WERI-Rb-1 (cell line): ENCODE data around the gene TYW5.

Experiments
- DNase-seq: peaks from one replicate; pipeline ENCODE4 v3.0.0-alpha.2; 2020
- H3K27ac ChIP-seq: fragments of 250-450 bp; sonication (Bioruptor Pico); 2 replicates; pipeline ENCODE4 v1.5.1; 2020; ENCODE audit warnings: mild to moderate bottlenecking, moderate library complexity
- H3K27me3 ChIP-seq: fragments of 250-450 bp; sonication (Bioruptor Pico); 2 replicates; pipeline ENCODE4 v1.5.1; 2021; ENCODE audit warnings: mild to moderate bottlenecking, low read depth, moderate library complexity; ENCODE audit not compliant: insufficient read depth, severe bottlenecking
- H3K36me3 ChIP-seq: fragments of 250-450 bp; sonication (Bioruptor Pico); 2 replicates; pipeline ENCODE4 v1.5.1; 2020; ENCODE audit warnings: mild to moderate bottlenecking, moderate library complexity
- H3K4me3 ChIP-seq: 2 replicates; pipeline ENCODE4 v1.5.1; 2011; ENCODE audit warnings: low read depth, mild to moderate bottlenecking, control low read depth, low read length
- H3K9me3 ChIP-seq: fragments of 250-450 bp; sonication (Bioruptor Pico); 2 replicates; pipeline ENCODE4 v1.5.1; 2021; ENCODE audit warnings: mild to moderate bottlenecking, moderate library complexity; ENCODE audit not compliant: severe bottlenecking
- CTCF ChIP-seq: IDR thresholded peaks from 2 replicates; pipeline ENCODE4 v1.5.1; 2011; ENCODE audit warnings: low read depth, mild to moderate bottlenecking, control low read depth, inconsistent platforms, low read length

Gene TYW5

GRCh38 chr2:199973703-199974102, 18.4 kb upstream of the TYW5 start:
- TF ChIP-seq CTCF, result peak; percentile 24; the same call in 1 of the 2 replicates
- Histone ChIP-seq H3K9me3 (no peaks in the 10 kb centered on the region), H3K27me3 (no peaks in the 10 kb centered on the region)

GRCh38 chr2:199972088-199972626, 16.9 kb upstream of the TYW5 start:
- no peak overlapping the region for H3K27ac ChIP-seq
- DNase-seq, result no peak
- H3K4me3 ChIP-seq, result no peak overlapping the region
- H3K36me3 ChIP-seq, result peaks cover under 1% of the 10 kb centered on the region
- no peaks in the 10 kb centered on the region for H3K9me3 ChIP-seq
- no peaks in the 10 kb centered on the region for H3K27me3 ChIP-seq
- TF ChIP-seq CTCF, result no peak

More at GRCh38 chr2:199973703-199974102, 18.4 kb upstream of the TYW5 start:
- DNase-seq, result no peak
- Histone ChIP-seq H3K36me3 (no peaks in the 10 kb centered on the region; the same call in 1 of the 2 replicates), H3K4me3 (no peak overlapping the region), H3K27ac (no peak overlapping the region)

- TF ChIP-seq CTCF, result no peak
- H3K9me3 ChIP-seq, result no peaks in the 10 kb centered on the region
- DNase-seq, result no peak
- H3K27me3 ChIP-seq, result no peaks in the 10 kb centered on the region
- H3K36me3 ChIP-seq, result peaks cover 29% of the 10 kb centered on the region
- no peak overlapping the region for H3K27ac ChIP-seq
- no peak overlapping the region for H3K4me3 ChIP-seq
Measured at GRCh38 chr2:199968126-199968525, 12.8 kb upstream of the TYW5 start.

GRCh38 chr2:199966976-199967375, 11.7 kb upstream of the TYW5 start:
- H3K4me3 ChIP-seq, result no peak overlapping the region
- H3K27me3 ChIP-seq, result no peaks in the 10 kb centered on the region
- peaks cover 37% of the 10 kb centered on the region for H3K36me3 ChIP-seq
- H3K27ac ChIP-seq, result no peak overlapping the region
- no peak for DNase-seq
- no peak for TF ChIP-seq CTCF
- no peaks in the 10 kb centered on the region for H3K9me3 ChIP-seq

GRCh38 chr2:199966405-199966804, 11.1 kb upstream of the TYW5 start:
- H3K27ac ChIP-seq, result no peak overlapping the region
- TF ChIP-seq CTCF, result no peak
- DNase-seq, result no peak
- no peak overlapping the region for H3K4me3 ChIP-seq
- no peaks in the 10 kb centered on the region for H3K9me3 ChIP-seq
- H3K27me3 ChIP-seq, result no peaks in the 10 kb centered on the region
- peaks cover 43% of the 10 kb centered on the region for H3K36me3 ChIP-seq

- Histone ChIP-seq H3K27me3 (no peaks in the 10 kb centered on the region), H3K27ac (no peak overlapping the region), H3K4me3 (no peak overlapping the region), H3K36me3 (peaks cover 77% of the 10 kb centered on the region), H3K9me3 (no peaks in the 10 kb centered on the region)
- no peak for TF ChIP-seq CTCF
- DNase-seq, result no peak
Measured at GRCh38 chr2:199962203-199962602, 6.9 kb upstream of the TYW5 start.
